ENCODE results near the gene NHLH1. TPM values are rescaled to one million over a fixed set of nuclear protein-coding genes. Genes with fewer than 3 reads are reported as not detected.
A peak's percentile ranks its signal among the peaks of the same experiment; 100 is the strongest.

Gene NHLH1
- polyA plus RNA-seq (2013, experiment 1 of 2) = 1.1 TPM
- polyA plus RNA-seq (2013, experiment 2 of 2) = 0.81 TPM

DNA sequence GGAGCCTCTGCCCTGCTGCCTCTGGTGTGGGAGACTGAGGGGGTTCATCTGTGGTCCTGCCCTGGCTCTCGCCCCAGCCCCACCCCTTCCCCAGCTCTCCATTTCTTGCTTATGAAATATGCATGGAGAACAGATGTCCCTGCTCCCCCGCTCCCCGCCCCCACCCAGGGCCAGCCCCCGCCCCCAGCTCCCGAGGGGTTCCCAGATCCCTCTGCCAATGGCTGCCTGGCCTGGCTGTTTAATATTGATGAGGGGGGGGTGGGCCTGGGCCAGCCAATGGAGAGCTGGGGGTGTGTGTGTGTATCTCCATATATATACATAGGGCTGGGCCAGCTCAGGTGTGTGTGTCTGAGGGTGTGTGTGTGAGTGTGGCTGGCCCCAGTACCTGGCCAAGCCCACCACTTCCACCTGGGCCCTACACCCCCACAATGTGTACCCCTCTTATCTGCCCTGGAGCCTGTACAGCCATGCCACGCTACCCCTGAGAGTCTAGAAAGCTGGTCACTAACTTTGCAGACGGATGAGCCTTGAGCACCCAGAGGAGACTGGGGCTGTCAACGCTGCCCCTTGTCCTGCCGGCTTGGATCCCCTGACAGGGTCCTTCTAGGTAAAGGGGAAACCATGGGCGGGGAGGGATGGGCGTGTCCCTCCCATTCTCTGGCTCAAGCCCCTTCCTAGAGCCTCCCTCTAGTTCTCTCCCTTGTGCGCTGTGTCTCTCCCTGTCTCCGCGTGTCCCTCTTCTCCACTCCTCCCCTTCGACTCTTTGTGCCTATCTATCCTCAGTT is at the start of gene NHLH1:
NHLH1 (plus strand) TSS at position 341 of the 785 bp plus-strand sequence. CDS start 3,661 bp downstream, outside the sequence.
- Histone ChIP-seq H3K4me1 (ENCODE audit: control insufficient read depth, insufficient read depth, low read length, poor library complexity, severe bottlenecking) (peaks cover 9% of the 10 kb centered on the region), H3K36me3 (ENCODE audit: control insufficient read depth, insufficient read depth, low read length) (no peaks in the 10 kb centered on the region), H3K9me3 (ENCODE audit: control insufficient read depth, low read length) (no peaks in the 10 kb centered on the region), H3K27ac (ENCODE audit: low read depth, low read length, severe bottlenecking) (no peak within 1 kb of the TSS), H3K4me3 (ENCODE audit: extremely low read depth, insufficient read depth, low read length, poor library complexity, severe bottlenecking) (no peak within 1 kb of the TSS)
- 76 to 88% methylated on average over 5 to 7 of the region's 15 CpGs for WGBS, 2 experiments (ENCODE audit: insufficient coverage in 2 of 2)

DNA sequence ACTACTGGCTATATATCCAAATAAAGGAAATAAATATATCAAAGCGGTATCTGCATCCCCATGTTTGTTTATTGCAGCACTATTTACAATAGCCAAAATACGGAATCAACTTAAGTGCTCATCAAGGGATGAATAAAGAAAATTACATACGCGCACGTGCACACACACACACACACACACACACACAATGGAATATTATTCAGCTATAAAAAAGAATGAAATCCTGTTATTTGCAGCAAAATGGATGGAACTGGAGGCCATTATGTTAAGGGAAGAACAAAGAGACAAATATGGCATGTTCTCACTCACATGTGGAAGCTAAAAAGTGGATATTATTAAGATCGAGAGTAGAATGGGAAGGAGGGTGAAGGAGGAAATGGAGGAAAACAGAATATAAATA is 44.0 kb upstream of the NHLH1 start:
- Histone ChIP-seq H3K4me1 (ENCODE audit: control insufficient read depth, insufficient read depth, low read length, poor library complexity, severe bottlenecking) (no peaks in the 10 kb centered on the region), H3K36me3 (ENCODE audit: control insufficient read depth, insufficient read depth, low read length) (peaks cover 85% of the 10 kb centered on the region), H3K27ac (ENCODE audit: low read depth, low read length, severe bottlenecking) (no peak overlapping the region), H3K4me3 (ENCODE audit: extremely low read depth, insufficient read depth, low read length, poor library complexity, severe bottlenecking) (no peak overlapping the region), H3K9me3 (ENCODE audit: control insufficient read depth, low read length) (no peaks in the 10 kb centered on the region)
- 86% methylated on average over 1 of the region's 6 CpGs; no CpG with 5 or more reads in 1 of the 2 experiments for WGBS, 2 experiments (ENCODE audit: insufficient coverage in 2 of 2)

DNA sequence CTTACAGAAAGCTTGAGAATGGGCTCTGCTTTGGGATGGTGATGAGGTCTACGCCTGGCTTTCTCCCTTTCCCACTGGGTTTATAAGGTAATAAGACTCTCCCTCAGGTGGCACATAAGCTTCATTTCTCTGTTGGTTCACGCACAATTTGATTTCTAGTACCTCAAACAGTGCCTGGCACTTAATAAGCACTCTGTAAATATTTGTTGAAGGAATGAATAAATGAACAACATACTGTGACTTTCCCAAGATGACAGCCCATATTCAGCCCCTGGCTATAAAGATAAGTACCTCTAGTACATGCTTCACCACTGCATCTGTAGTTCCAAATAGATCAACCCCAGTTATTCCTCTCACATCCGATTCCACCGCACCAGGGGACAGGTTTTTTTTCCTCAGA is 41.6 kb upstream of the NHLH1 start:
- 100% methylated on average over 1 of the region's 4 CpGs; no CpG with 5 or more reads in 1 of the 2 experiments for WGBS, 2 experiments (ENCODE audit: insufficient coverage in 2 of 2)
- H3K36me3 ChIP-seq (ENCODE audit: control insufficient read depth, insufficient read depth, low read length) = peaks cover 98% of the 10 kb centered on the region
- H3K4me3 ChIP-seq (ENCODE audit: extremely low read depth, insufficient read depth, low read length, poor library complexity, severe bottlenecking) = no peak overlapping the region
- no peaks in the 10 kb centered on the region for H3K9me3 ChIP-seq (ENCODE audit: control insufficient read depth, low read length)
- H3K4me1 ChIP-seq (ENCODE audit: control insufficient read depth, insufficient read depth, low read length, poor library complexity, severe bottlenecking) = no peaks in the 10 kb centered on the region
- H3K27ac ChIP-seq (ENCODE audit: low read depth, low read length, severe bottlenecking) = no peak overlapping the region

DNA sequence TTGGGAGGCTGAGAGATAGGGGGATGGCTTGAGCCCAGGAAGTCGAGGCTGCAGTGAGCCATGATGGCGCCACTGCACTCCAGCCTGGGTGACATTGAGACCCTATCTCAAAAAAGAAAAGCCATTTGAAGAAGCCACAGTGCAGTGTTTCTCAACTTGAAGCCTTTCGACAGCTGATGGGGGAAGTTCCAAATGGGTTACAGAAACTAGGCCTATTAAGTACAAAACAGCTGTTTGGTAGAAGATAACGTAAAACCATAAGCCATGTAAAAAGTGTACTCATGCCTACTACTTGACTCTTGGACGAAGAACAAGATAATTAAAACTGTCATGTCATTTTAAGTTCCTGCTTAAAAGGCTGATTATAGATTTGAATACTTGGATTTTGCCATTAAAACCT is 40.5 kb upstream of the NHLH1 start:
- no peaks in the 10 kb centered on the region for H3K4me1 ChIP-seq (ENCODE audit: control insufficient read depth, insufficient read depth, low read length, poor library complexity, severe bottlenecking)
- WGBS, 2 experiments (ENCODE audit: insufficient coverage in 2 of 2) = 94 to 96% methylated on average over 4 to 5 of the region's 5 CpGs
- H3K9me3 ChIP-seq (ENCODE audit: control insufficient read depth, low read length) = no peaks in the 10 kb centered on the region
- H3K36me3 ChIP-seq (ENCODE audit: control insufficient read depth, insufficient read depth, low read length) = peaks cover 99% of the 10 kb centered on the region
- no peak overlapping the region for H3K4me3 ChIP-seq (ENCODE audit: extremely low read depth, insufficient read depth, low read length, poor library complexity, severe bottlenecking)
- H3K27ac ChIP-seq (ENCODE audit: low read depth, low read length, severe bottlenecking) = no peak overlapping the region

DNA sequence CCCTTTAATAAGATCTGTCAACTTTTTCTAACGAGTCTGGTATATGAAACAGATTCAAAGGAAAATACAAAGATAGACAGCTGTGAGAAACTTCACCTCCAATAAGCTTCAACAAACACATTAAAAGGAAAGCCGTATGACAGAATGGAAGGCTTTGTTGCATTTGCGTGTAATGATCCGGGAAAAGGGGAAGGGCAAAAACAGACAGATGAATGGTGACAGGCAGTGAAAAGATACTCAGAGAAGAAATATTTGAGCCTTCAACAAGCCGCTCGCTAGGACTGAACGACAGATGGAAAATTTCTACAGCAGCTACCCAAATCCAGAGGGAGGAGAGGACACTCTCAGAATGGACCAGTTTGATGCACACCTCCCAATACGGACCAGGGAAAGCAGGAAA is 38.7 kb upstream of the NHLH1 start:
- Histone ChIP-seq H3K4me3 (ENCODE audit: extremely low read depth, insufficient read depth, low read length, poor library complexity, severe bottlenecking) (no peak overlapping the region), H3K4me1 (ENCODE audit: control insufficient read depth, insufficient read depth, low read length, poor library complexity, severe bottlenecking) (no peaks in the 10 kb centered on the region), H3K9me3 (ENCODE audit: control insufficient read depth, low read length) (no peaks in the 10 kb centered on the region), H3K36me3 (ENCODE audit: control insufficient read depth, insufficient read depth, low read length) (peaks cover 96% of the 10 kb centered on the region), H3K27ac (ENCODE audit: low read depth, low read length, severe bottlenecking) (no peak overlapping the region)
- WGBS, 2 experiments (ENCODE audit: insufficient coverage in 2 of 2) = 90% methylated on average over 5 to 7 of the region's 8 CpGs

DNA sequence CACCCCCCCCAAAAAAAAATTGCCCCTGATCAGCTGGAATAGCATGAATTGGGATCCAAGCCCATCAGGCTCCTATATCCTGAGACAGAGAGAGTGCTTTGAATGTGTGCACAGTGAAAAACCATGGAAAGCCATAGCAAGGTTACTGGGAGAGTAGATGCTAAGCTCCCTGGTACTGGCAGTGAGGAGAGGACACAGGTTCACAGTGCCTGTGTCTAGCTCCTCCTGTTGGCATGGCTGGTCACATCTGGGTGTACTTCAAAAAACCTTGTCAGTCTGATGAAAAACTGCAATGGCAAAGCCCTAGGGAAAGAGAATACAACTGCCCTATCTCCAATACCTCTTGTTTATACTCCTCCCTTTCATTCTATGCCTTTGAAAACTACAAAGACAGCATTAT is 36.8 kb upstream of the NHLH1 start:
- peaks cover 96% of the 10 kb centered on the region for H3K36me3 ChIP-seq (ENCODE audit: control insufficient read depth, insufficient read depth, low read length)
- no peak overlapping the region for H3K4me3 ChIP-seq (ENCODE audit: extremely low read depth, insufficient read depth, low read length, poor library complexity, severe bottlenecking)
- no peaks in the 10 kb centered on the region for H3K9me3 ChIP-seq (ENCODE audit: control insufficient read depth, low read length)
- H3K27ac ChIP-seq (ENCODE audit: low read depth, low read length, severe bottlenecking) = no peak overlapping the region
- H3K4me1 ChIP-seq (ENCODE audit: control insufficient read depth, insufficient read depth, low read length, poor library complexity, severe bottlenecking) = no peaks in the 10 kb centered on the region

DNA sequence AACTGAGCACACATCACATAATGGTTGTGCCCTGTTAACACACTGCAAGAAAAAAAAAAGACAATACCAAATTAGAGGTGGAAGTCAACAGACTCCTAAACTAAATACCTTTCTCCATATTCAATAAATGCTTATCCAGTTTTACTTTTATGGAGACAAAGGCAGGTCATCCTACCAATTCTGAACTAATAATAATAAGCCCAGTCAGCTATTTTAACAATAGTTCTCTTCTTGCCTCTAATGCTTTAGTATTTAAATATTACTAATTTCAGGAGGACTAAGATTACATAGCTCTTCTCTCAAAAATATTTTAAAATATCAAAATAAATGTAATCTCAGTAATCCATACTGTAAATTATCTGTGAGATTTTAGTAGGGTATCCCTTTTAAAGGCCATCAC is 34.4 kb upstream of the NHLH1 start:
- Histone ChIP-seq H3K9me3 (ENCODE audit: control insufficient read depth, low read length) (no peaks in the 10 kb centered on the region), H3K4me1 (ENCODE audit: control insufficient read depth, insufficient read depth, low read length, poor library complexity, severe bottlenecking) (no peaks in the 10 kb centered on the region), H3K4me3 (ENCODE audit: extremely low read depth, insufficient read depth, low read length, poor library complexity, severe bottlenecking) (no peak overlapping the region), H3K27ac (ENCODE audit: low read depth, low read length, severe bottlenecking) (no peak overlapping the region), H3K36me3 (ENCODE audit: control insufficient read depth, insufficient read depth, low read length) (peaks cover 96% of the 10 kb centered on the region)

DNA sequence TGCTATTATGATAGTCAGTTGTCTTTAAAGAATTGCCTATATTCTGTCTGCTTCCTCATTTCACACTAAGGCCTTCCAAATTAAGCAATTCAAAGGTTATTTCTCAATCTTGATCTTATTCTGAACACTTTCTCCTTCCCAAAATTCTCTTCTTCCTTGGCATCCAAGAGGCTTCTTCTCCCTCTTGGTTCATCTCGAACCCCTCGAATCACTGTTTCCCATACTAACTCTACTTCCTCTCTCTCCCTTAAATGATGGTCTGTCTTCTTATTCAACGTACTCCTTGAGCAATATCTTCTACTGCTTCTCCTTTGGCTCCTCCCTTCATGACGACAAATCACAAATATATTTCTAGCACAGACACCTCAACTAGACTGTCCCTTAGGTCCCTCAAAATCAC is 28.3 kb upstream of the NHLH1 start:
- H3K4me3 ChIP-seq (ENCODE audit: extremely low read depth, insufficient read depth, low read length, poor library complexity, severe bottlenecking) = no peak overlapping the region
- peaks cover 71% of the 10 kb centered on the region for H3K36me3 ChIP-seq (ENCODE audit: control insufficient read depth, insufficient read depth, low read length)
- H3K9me3 ChIP-seq (ENCODE audit: control insufficient read depth, low read length) = no peaks in the 10 kb centered on the region
- H3K4me1 ChIP-seq (ENCODE audit: control insufficient read depth, insufficient read depth, low read length, poor library complexity, severe bottlenecking) = peaks cover 8% of the 10 kb centered on the region
- H3K27ac ChIP-seq (ENCODE audit: low read depth, low read length, severe bottlenecking) = no peak overlapping the region
- WGBS, 2 experiments (ENCODE audit: insufficient coverage in 2 of 2) = 96 to 100% methylated on average over 3 to 4 of the region's 4 CpGs

DNA sequence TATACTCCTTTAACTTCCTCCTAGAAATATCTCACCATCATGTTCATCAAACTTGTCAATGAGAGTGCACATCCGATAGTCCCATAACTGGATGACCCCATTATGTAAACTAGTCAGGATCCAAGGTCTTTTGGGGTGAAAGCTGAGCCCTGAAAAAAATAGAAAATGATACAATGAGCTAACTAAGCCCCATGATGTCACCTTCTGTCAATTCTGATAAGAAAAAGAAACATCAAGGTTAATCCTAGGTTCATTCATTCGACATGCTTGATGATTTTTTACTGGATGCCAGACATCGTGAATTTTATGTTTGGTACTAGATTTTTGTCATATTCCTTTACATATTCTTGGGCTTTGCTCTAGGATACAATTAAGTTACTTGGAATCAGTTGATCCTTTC is 26.7 kb upstream of the NHLH1 start:
- Histone ChIP-seq H3K4me1 (ENCODE audit: control insufficient read depth, insufficient read depth, low read length, poor library complexity, severe bottlenecking) (peaks cover 13% of the 10 kb centered on the region), H3K27ac (ENCODE audit: low read depth, low read length, severe bottlenecking) (no peak overlapping the region), H3K36me3 (ENCODE audit: control insufficient read depth, insufficient read depth, low read length) (peaks cover 65% of the 10 kb centered on the region), H3K4me3 (ENCODE audit: extremely low read depth, insufficient read depth, low read length, poor library complexity, severe bottlenecking) (no peak overlapping the region), H3K9me3 (ENCODE audit: control insufficient read depth, low read length) (no peaks in the 10 kb centered on the region)
- WGBS, 2 experiments (ENCODE audit: insufficient coverage in 2 of 2) = 100% methylated on average over 1 of the region's 3 CpGs; no CpG with 5 or more reads in 1 of the 2 experiments

DNA sequence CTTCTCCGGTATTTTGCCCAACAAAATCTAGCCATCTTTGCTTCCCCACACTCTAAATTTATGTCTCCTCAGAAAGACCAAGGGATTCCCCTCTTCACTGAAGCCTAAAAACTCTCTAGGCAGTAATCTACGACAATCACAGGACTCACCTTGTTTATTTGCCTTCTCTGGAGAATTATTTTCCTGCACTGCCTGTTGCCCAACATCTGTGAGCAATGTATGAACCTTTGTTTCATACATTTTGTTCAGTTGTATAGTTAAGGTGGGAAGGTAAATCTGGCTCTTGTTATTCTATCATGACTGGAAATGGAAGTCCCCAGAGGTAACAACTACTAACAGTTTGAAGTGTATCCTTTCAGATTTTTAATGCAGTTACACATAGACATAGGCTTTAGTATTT is 26.0 kb upstream of the NHLH1 start:
- no peaks in the 10 kb centered on the region for H3K9me3 ChIP-seq (ENCODE audit: control insufficient read depth, low read length)
- H3K36me3 ChIP-seq (ENCODE audit: control insufficient read depth, insufficient read depth, low read length) = peaks cover 65% of the 10 kb centered on the region
- WGBS, 2 experiments (ENCODE audit: insufficient coverage in 2 of 2) = 84 to 85% methylated on average over 2 of the region's 2 CpGs
- H3K27ac ChIP-seq (ENCODE audit: low read depth, low read length, severe bottlenecking) = no peak overlapping the region
- H3K4me1 ChIP-seq (ENCODE audit: control insufficient read depth, insufficient read depth, low read length, poor library complexity, severe bottlenecking) = peaks cover 13% of the 10 kb centered on the region
- peak overlapping the region; percentile 73 for H3K4me3 ChIP-seq (ENCODE audit: extremely low read depth, insufficient read depth, low read length, poor library complexity, severe bottlenecking)

DNA sequence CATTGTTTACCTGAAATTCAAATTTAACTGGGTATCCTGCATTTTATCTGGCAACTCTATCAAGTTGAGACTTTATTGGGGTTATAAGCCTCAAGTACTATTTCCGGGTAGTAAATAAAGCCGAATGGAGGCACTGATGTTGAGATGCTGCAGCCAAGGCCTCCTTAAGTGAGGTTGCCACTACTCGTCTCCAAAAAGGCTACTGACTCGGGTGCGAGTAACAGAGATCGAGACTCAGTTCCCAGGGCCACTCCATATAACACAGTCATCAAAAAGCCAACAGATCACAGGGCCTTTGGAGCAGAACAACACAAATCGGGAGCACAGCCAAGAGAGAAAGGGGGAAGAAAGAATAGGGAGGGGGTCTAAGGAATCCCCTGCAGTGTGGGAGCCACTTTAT is 24.3 kb upstream of the NHLH1 start:
- Histone ChIP-seq H3K4me3 (ENCODE audit: extremely low read depth, insufficient read depth, low read length, poor library complexity, severe bottlenecking) (peak overlapping the region; percentile 73), H3K36me3 (ENCODE audit: control insufficient read depth, insufficient read depth, low read length) (peaks cover 63% of the 10 kb centered on the region), H3K4me1 (ENCODE audit: control insufficient read depth, insufficient read depth, low read length, poor library complexity, severe bottlenecking) (peaks cover 13% of the 10 kb centered on the region), H3K9me3 (ENCODE audit: control insufficient read depth, low read length) (no peaks in the 10 kb centered on the region), H3K27ac (ENCODE audit: low read depth, low read length, severe bottlenecking) (peak overlapping the region; percentile 86)
- WGBS, 2 experiments (ENCODE audit: insufficient coverage in 2 of 2) = 0 to 3% methylated on average over 4 to 6 of the region's 7 CpGs

Measured in mesodermal cell (in vitro differentiated cells).